ENCODE measurements around the gene DIS3L2. TPM values are rescaled to one million over a fixed set of nuclear protein-coding genes. Genes with fewer than 3 reads are reported as not detected.

The DIS3L2 gene
- total RNA-seq, 4 donors from 2014 or later = 40.6 to 105 (median 43.9) TPM

- H3K9me3 ChIP-seq = peaks cover 8% of the 10 kb centered on the region
- no peak overlapping the region for H3K27ac ChIP-seq
Observed at GRCh38 chr2:232094883-232095282, 133.4 kb downstream of the DIS3L2 start.

GRCh38 chr2:232097260-232097659, 135.7 kb downstream of the DIS3L2 start:
- DNase-seq (ENCODE audit: low spot score in 2 of 2) = no peak
- TF ChIP-seq EP300 (IDR thresholded peaks at IDR 0.05) (no peak), POLR2A (IDR thresholded peaks at IDR 0.05) (no peak), CTCF (IDR thresholded peaks at IDR 0.05) (no peak), POLR2AphosphoS5 (IDR thresholded peaks at IDR 0.05) (no peak)
- Histone ChIP-seq H3K27me3 (no peaks in the 10 kb centered on the region), H3K27ac (peak overlapping the region; percentile 3), H3K4me1 (no peaks in the 10 kb centered on the region), H3K9me3 (peaks cover 8% of the 10 kb centered on the region), H3K4me3 (no peak overlapping the region), H3K36me3 (peaks cover 20% of the 10 kb centered on the region)
- WGBS = 92% methylated on average over 1 of the region's 1 CpG

More at GRCh38 chr2:232094883-232095282, 133.4 kb downstream of the DIS3L2 start:
- H3K27me3 ChIP-seq = no peaks in the 10 kb centered on the region
- no peak overlapping the region for H3K4me3 ChIP-seq
- no peaks in the 10 kb centered on the region for H3K4me1 ChIP-seq
- TF ChIP-seq CTCF (IDR thresholded peaks at IDR 0.05) (no peak), POLR2AphosphoS5 (IDR thresholded peaks at IDR 0.05) (no peak), EP300 (IDR thresholded peaks at IDR 0.05) (no peak), POLR2A (IDR thresholded peaks at IDR 0.05) (no peak)
- DNase-seq (ENCODE audit: low spot score in 2 of 2) = no peak
- peaks cover 20% of the 10 kb centered on the region for H3K36me3 ChIP-seq

GRCh38 chr2:232097758-232098157, 136.2 kb downstream of the DIS3L2 start:
- H3K4me1 ChIP-seq = no peaks in the 10 kb centered on the region
- H3K9me3 ChIP-seq = peaks cover 8% of the 10 kb centered on the region
- no peak for TF ChIP-seq POLR2AphosphoS5 (IDR thresholded peaks at IDR 0.05)
- TF ChIP-seq POLR2A (IDR thresholded peaks at IDR 0.05) = no peak
- TF ChIP-seq EP300 (IDR thresholded peaks at IDR 0.05) = no peak
- no peak for TF ChIP-seq CTCF (IDR thresholded peaks at IDR 0.05)
- H3K4me3 ChIP-seq = no peak overlapping the region
- H3K36me3 ChIP-seq = peaks cover 20% of the 10 kb centered on the region
- no peaks in the 10 kb centered on the region for H3K27me3 ChIP-seq
- peak overlapping the region; percentile 3 for H3K27ac ChIP-seq
- no peak for DNase-seq (ENCODE audit: low spot score in 2 of 2)
- WGBS = 90% methylated on average over 6 of the region's 6 CpGs

GRCh38 chr2:232102380-232102779, 140.9 kb downstream of the DIS3L2 start:
- peaks cover 8% of the 10 kb centered on the region for H3K36me3 ChIP-seq
- TF ChIP-seq EP300 (IDR thresholded peaks at IDR 0.05) (no peak), CTCF (IDR thresholded peaks at IDR 0.05) (no peak), POLR2A (IDR thresholded peaks at IDR 0.05) (no peak), POLR2AphosphoS5 (IDR thresholded peaks at IDR 0.05) (no peak)
- no peaks in the 10 kb centered on the region for H3K27me3 ChIP-seq
- no peaks in the 10 kb centered on the region for H3K9me3 ChIP-seq
- H3K4me1 ChIP-seq = peaks cover 5% of the 10 kb centered on the region
- H3K4me3 ChIP-seq = no peak overlapping the region
- DNase-seq (ENCODE audit: low spot score in 2 of 2) = no peak
- WGBS = 92% methylated on average over 4 of the region's 4 CpGs
- H3K27ac ChIP-seq = no peak overlapping the region

- DNase-seq (ENCODE audit: low spot score in 2 of 2) = no peak
- TF ChIP-seq EP300 (IDR thresholded peaks at IDR 0.05) (no peak), POLR2AphosphoS5 (IDR thresholded peaks at IDR 0.05) (no peak), CTCF (IDR thresholded peaks at IDR 0.05) (no peak), POLR2A (IDR thresholded peaks at IDR 0.05) (no peak)
- no peak overlapping the region for H3K27ac ChIP-seq
- H3K9me3 ChIP-seq = no peaks in the 10 kb centered on the region
- no peak overlapping the region for H3K4me3 ChIP-seq
- H3K36me3 ChIP-seq = no peaks in the 10 kb centered on the region
- peaks cover 5% of the 10 kb centered on the region for H3K4me1 ChIP-seq
- WGBS = 84% methylated on average over 2 of the region's 2 CpGs
- H3K27me3 ChIP-seq = no peaks in the 10 kb centered on the region
Observed at GRCh38 chr2:232103140-232103737, 141.7 kb downstream of the DIS3L2 start.
